GM12891 (cell line): Measurements from ENCODE around the gene CABP2.
"Not testable (repeated sequence)": the region's sequence is repeated elsewhere in the genome, so short reads cannot be mapped to it uniquely, and the experiment has no call there.

Experiments
- DNase-seq: peaks from one replicate; pipeline ENCODE4 v3.0.0; 2011; ENCODE audit warnings: low spot score; ENCODE audit not compliant: insufficient read length
- FAIRE-seq: peaks from 2 replicates; lab custom pipeline; 2011; peaks lifted over from hg19 to GRCh38; lab: Jason Lieb, UNC
- PAX5 ChIP-seq: IDR thresholded peaks from 2 replicates; pipeline ENCODE4 v1.6.1; 2011; ENCODE audit warnings: low read length, moderate library complexity, mild to moderate bottlenecking; ENCODE audit not compliant: insufficient read depth, severe bottlenecking
- POLR2A ChIP-seq: IDR thresholded peaks from 2 replicates; pipeline ENCODE4 v1.6.1; 2011; ENCODE audit warnings: low read depth, low read length, control low read depth
- POLR2AphosphoS5 ChIP-seq: IDR thresholded peaks from 2 replicates; pipeline ENCODE4 v1.6.1; 2011; ENCODE audit warnings: low read depth, low read length, control low read depth
- POU2F2 ChIP-seq: IDR thresholded peaks from 2 replicates; pipeline ENCODE4 v1.6.1; 2011; ENCODE audit warnings: low read depth, mild to moderate bottlenecking, control low read depth, low read length, moderate library complexity
- SPI1 ChIP-seq: IDR thresholded peaks from 2 replicates; pipeline ENCODE4 v1.6.1; 2011; ENCODE audit warnings: low read depth, low read length, control low read depth
- TAF1 ChIP-seq: IDR thresholded peaks from 2 replicates; pipeline ENCODE4 v1.6.1; 2011; ENCODE audit warnings: low read depth, low read length, control low read depth

CABP2 gene

GRCh38 chr11:67489203-67489884 lies 33.9 kb downstream of the CABP2 start:
- no peak for TF ChIP-seq PAX5
- TF ChIP-seq POLR2AphosphoS5, result no peak
- no peak for TF ChIP-seq SPI1
- no peak for TF ChIP-seq POLR2A
- no peak for TF ChIP-seq POU2F2
- TF ChIP-seq TAF1, result no peak
- DNase-seq, result no peak
- peak; percentile 45 for FAIRE-seq

- peak; percentile 97 for FAIRE-seq
- TF ChIP-seq SPI1 (peak; percentile 82), POU2F2 (peak; percentile 84), POLR2AphosphoS5 (peak; percentile 50; the same call in 1 of the 2 replicates), POLR2A (no peak), TAF1 (no peak), PAX5 (no peak)
- DNase-seq, result peak; percentile 71
These were observed 36.6 kb downstream of the CABP2 start for GRCh38 chr11:67486481-67487195.

GRCh38 chr11:67485873-67486361 lies 37.3 kb downstream of the CABP2 start:
- FAIRE-seq (peak; percentile 93), DNase-seq (peak; percentile 29)
- TF ChIP-seq POLR2A, result peak; percentile 57; the same call in 1 of the 2 replicates
- TF ChIP-seq POU2F2, result peak; percentile 45; the same call in 1 of the 2 replicates
- TF ChIP-seq TAF1, result 0 out of 2 replicates have a peak, but pooled peaks have one; percentile 50
- TF ChIP-seq POLR2AphosphoS5, result peak; percentile 75; the same call in 1 of the 2 replicates

GRCh38 chr11:67484847-67485311 lies 38.4 kb downstream of the CABP2 start:
- no peak; the same call in 1 of the 2 replicates for TF ChIP-seq TAF1
- peak; percentile 56 for TF ChIP-seq POLR2AphosphoS5
- no peak for TF ChIP-seq PAX5
- peak; percentile 49; the same call in 1 of the 2 replicates for TF ChIP-seq POLR2A
- TF ChIP-seq POU2F2, result peak; percentile 61; the same call in 1 of the 2 replicates
- TF ChIP-seq SPI1, result peak; percentile 72
- FAIRE-seq, result no peak
- no peak for DNase-seq

- FAIRE-seq (peak; percentile 92), DNase-seq (no peak)
- TF ChIP-seq POU2F2 (no peak; the same call in 1 of the 2 replicates), SPI1 (no peak), POLR2AphosphoS5 (peak; percentile 66), PAX5 (no peak), TAF1 (peak; percentile 38; the same call in 1 of the 2 replicates), POLR2A (peak; percentile 67)
These were observed 39.2 kb downstream of the CABP2 start for GRCh38 chr11:67483831-67484665.

GRCh38 chr11:67482827-67483798 lies 40.1 kb downstream of the CABP2 start, which contains the start of gene AIP:
Gene AIP (plus strand): TSS chr11:67483026. CDS start chr11:67483159, 133 bp downstream.
- peak; percentile 98 for FAIRE-seq
- TF ChIP-seq POU2F2 (no peak), POLR2A (peak; percentile 49; the same call in 1 of the 2 replicates), SPI1 (no peak), PAX5 (no peak), TAF1 (peak; percentile 81; the same call in 1 of the 2 replicates), POLR2AphosphoS5 (no peak)

GRCh38 chr11:67482275-67482826 lies 40.9 kb downstream of the CABP2 start:
- DNase-seq (no peak), FAIRE-seq (no peak)
- no peak for TF ChIP-seq PAX5
- peak; percentile 63; the same call in 1 of the 2 replicates for TF ChIP-seq SPI1

More at GRCh38 chr11:67482827-67483798, 40.1 kb downstream of the CABP2 start, which contains the start of gene AIP:
- peak; percentile 92 for DNase-seq

GRCh38 chr11:67477344-67478050 lies 45.7 kb downstream of the CABP2 start:
- FAIRE-seq, DNase-seq: not testable (repeated sequence)

GRCh38 chr11:67476692-67477091 lies 46.6 kb downstream of the CABP2 start:
- not testable (repeated sequence) for FAIRE-seq, DNase-seq
